ENCODE data around the gene EDARADD.

The EDARADD gene

GRCh38 chr1:236393681-236394481, at the start of gene EDARADD:
EDARADD (plus strand) TSS chr1:236394286; CDS start chr1:236394445, 159 bp downstream.
- ATAC-seq (ENCODE audit: insufficient read depth, low read depth) (no peak), DNase-seq (no peak)
- H3K27ac ChIP-seq (ENCODE audit: low read length), result peak within 1 kb of the TSS; percentile 28; the same call in 1 of the 2 replicates
- H3K36me3 ChIP-seq (ENCODE audit: insufficient read depth, low read length), result no peaks in the 10 kb centered on the region
- TF ChIP-seq CTCF (IDR thresholded peaks at IDR 0.05; ENCODE audit: borderline replicate concordance, extremely low read depth, low read length, poor library complexity, severe bottlenecking) (no peak), EZH2 (IDR thresholded peaks at IDR 0.05; ENCODE audit: borderline replicate concordance, low read depth, low read length, severe bottlenecking) (no peak)
- H3K9ac ChIP-seq (ENCODE audit: low read depth, low read length), result peak within 1 kb of the TSS; percentile 63
- no peaks in the 10 kb centered on the region for H3K9me3 ChIP-seq (ENCODE audit: insufficient read depth, low read length, severe bottlenecking)
- no peaks in the 10 kb centered on the region for H4K20me1 ChIP-seq (ENCODE audit: insufficient read depth, low read length)
- peak within 1 kb of the TSS; percentile 43 to 81 for H3K4me3 ChIP-seq (ENCODE audit: low read depth in 1 of 2, low read length in 2 of 2)
- peak within 1 kb of the TSS; percentile 97 for H3K4me2 ChIP-seq (ENCODE audit: insufficient read depth, low read length)
- peaks cover 29% of the 10 kb centered on the region for H3K4me1 ChIP-seq (ENCODE audit: insufficient read depth, low read length)
- H2AFZ ChIP-seq (ENCODE audit: low read depth, low read length), result peak within 1 kb of the TSS; percentile 86
- peaks cover 41% of the 10 kb centered on the region for H3K27me3 ChIP-seq (ENCODE audit: insufficient read depth, low read length, poor library complexity)
- no peaks in the 10 kb centered on the region for H3K79me2 ChIP-seq (ENCODE audit: insufficient read depth, low read length)

- no peaks in the 10 kb centered on the region for H3K36me3 ChIP-seq (ENCODE audit: insufficient read depth, low read length)
- H4K20me1 ChIP-seq (ENCODE audit: insufficient read depth, low read length), result no peaks in the 10 kb centered on the region
These were observed 48.4 kb upstream of the EDARADD start for GRCh38 chr1:236345728-236346127.

GRCh38 chr1:236348071-236348470, 46.0 kb upstream of the EDARADD start:
- Histone ChIP-seq H3K79me2 (ENCODE audit: insufficient read depth, low read length) (no peaks in the 10 kb centered on the region), H3K27me3 (ENCODE audit: insufficient read depth, low read length, poor library complexity) (no peaks in the 10 kb centered on the region), H3K4me3 (ENCODE audit: low read depth in 1 of 2, low read length in 2 of 2) (no peak overlapping the region), H3K36me3 (ENCODE audit: insufficient read depth, low read length) (no peaks in the 10 kb centered on the region), H3K4me2 (ENCODE audit: insufficient read depth, low read length) (no peak overlapping the region), H3K9ac (ENCODE audit: low read depth, low read length) (no peak overlapping the region), H3K4me1 (ENCODE audit: insufficient read depth, low read length) (no peaks in the 10 kb centered on the region), H2AFZ (ENCODE audit: low read depth, low read length) (no peak overlapping the region), H4K20me1 (ENCODE audit: insufficient read depth, low read length) (no peaks in the 10 kb centered on the region), H3K9me3 (ENCODE audit: insufficient read depth, low read length, severe bottlenecking) (no peaks in the 10 kb centered on the region), H3K27ac (ENCODE audit: low read length) (no peak overlapping the region)
- no peak for DNase-seq
- TF ChIP-seq CTCF (IDR thresholded peaks at IDR 0.05; ENCODE audit: borderline replicate concordance, extremely low read depth, low read length, poor library complexity, severe bottlenecking) (no peak), EZH2 (IDR thresholded peaks at IDR 0.05; ENCODE audit: borderline replicate concordance, low read depth, low read length, severe bottlenecking) (no peak)
- ATAC-seq (ENCODE audit: insufficient read depth, low read depth), result no peak

More at GRCh38 chr1:236345728-236346127, 48.4 kb upstream of the EDARADD start:
- Histone ChIP-seq H3K79me2 (ENCODE audit: insufficient read depth, low read length) (no peaks in the 10 kb centered on the region), H2AFZ (ENCODE audit: low read depth, low read length) (no peak overlapping the region), H3K9me3 (ENCODE audit: insufficient read depth, low read length, severe bottlenecking) (no peaks in the 10 kb centered on the region), H3K4me3 (ENCODE audit: low read depth in 1 of 2, low read length in 2 of 2) (no peak overlapping the region), H3K4me2 (ENCODE audit: insufficient read depth, low read length) (no peak overlapping the region), H3K27me3 (ENCODE audit: insufficient read depth, low read length, poor library complexity) (no peaks in the 10 kb centered on the region), H3K9ac (ENCODE audit: low read depth, low read length) (no peak overlapping the region), H3K4me1 (ENCODE audit: insufficient read depth, low read length) (no peaks in the 10 kb centered on the region), H3K27ac (ENCODE audit: low read length) (no peak overlapping the region)
- DNase-seq (no peak), ATAC-seq (ENCODE audit: insufficient read depth, low read depth) (no peak)
- TF ChIP-seq CTCF (IDR thresholded peaks at IDR 0.05; ENCODE audit: borderline replicate concordance, extremely low read depth, low read length, poor library complexity, severe bottlenecking) (peak; percentile 9), EZH2 (IDR thresholded peaks at IDR 0.05; ENCODE audit: borderline replicate concordance, low read depth, low read length, severe bottlenecking) (no peak)
